SK-N-SH (cell line): ENCODE data around the gene ARPC2.

Experiments
- CTCF ChIP-seq: fragments of 200-600 bp; sonication (generic); IDR thresholded peaks from 2 replicates; pipeline ENCODE4 v1.6.1; 2017; ENCODE audit warnings: antibody characterized with exemption, mild to moderate bottlenecking, moderate library complexity
- EP300 ChIP-seq, 2 experiments: IDR thresholded peaks; 2 replicates each; pipeline versions ENCODE4 v1.4.0 to v1.6.1; 2012; ENCODE audit warnings: borderline replicate concordance in 1 of 2, low read depth in 1 of 2, low read length in 1 of 2
- EZH2phosphoT487 ChIP-seq: fragments of 200-600 bp; sonication (generic); IDR thresholded peaks from 2 replicates; pipeline ENCODE4 v1.6.1; 2017; ENCODE audit warnings: low read depth, mixed run types, mild to moderate bottlenecking, antibody characterized with exemption, moderate library complexity, borderline replicate concordance
- FOSL2 ChIP-seq: IDR thresholded peaks from 2 replicates; pipeline ENCODE4 v1.4.0; 2012; ENCODE audit warnings: low read depth, mild to moderate bottlenecking, moderate library complexity, borderline replicate concordance
- POLR2AphosphoS5 ChIP-seq: IDR thresholded peaks from 2 replicates; pipeline ENCODE4 v1.6.1; 2012; ENCODE audit warnings: low read depth, low read length
- RAD21 ChIP-seq: IDR thresholded peaks from 2 replicates; pipeline ENCODE4 v1.6.1; 2012; ENCODE audit warnings: mild to moderate bottlenecking, low read length
- RXRA ChIP-seq: IDR thresholded peaks from 2 replicates; pipeline ENCODE4 v1.4.0; 2012; ENCODE audit warnings: low read depth, mild to moderate bottlenecking, borderline replicate concordance
- SIN3A ChIP-seq: IDR thresholded peaks from 2 replicates; pipeline ENCODE4 v1.6.1; 2012; ENCODE audit warnings: low read depth, mild to moderate bottlenecking, low read length, moderate library complexity, borderline replicate concordance
- TAF1 ChIP-seq: IDR thresholded peaks from 2 replicates; pipeline ENCODE4 v1.6.1; 2012; ENCODE audit warnings: low read depth, mild to moderate bottlenecking, low read length, moderate library complexity, borderline replicate concordance
- TF ChIP-seq, protein P1 (sequence below): fragments of 150-350 bp; IDR thresholded peaks from 2 replicates; pipeline ENCODE4 v1.6.1; 2017; ENCODE audit warnings: antibody characterized with exemption, low read length, low read depth, borderline replicate concordance
- TF ChIP-seq, protein P2 (sequence below): IDR thresholded peaks from 2 replicates; pipeline ENCODE4 v1.4.0; 2012; ENCODE audit warnings: low read depth, borderline replicate concordance

DNA sequence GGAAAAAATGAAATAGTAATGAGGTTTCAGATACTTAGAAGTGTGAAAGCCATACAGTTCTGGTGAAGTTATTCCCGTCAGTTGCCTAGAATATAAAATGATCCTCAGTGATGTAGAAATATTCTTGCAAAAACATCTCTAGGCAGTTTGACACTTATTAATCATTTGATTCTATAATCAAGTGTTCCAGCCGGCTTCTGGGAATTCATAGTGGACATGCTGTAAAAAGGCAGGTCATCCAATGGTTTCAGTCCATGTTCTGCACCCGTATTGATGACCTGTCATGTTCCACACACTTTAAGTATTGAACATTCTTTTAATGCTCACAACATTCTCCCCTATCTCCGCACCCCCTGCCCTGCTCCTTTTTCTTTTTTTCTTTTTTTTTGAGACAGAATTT lies 19.8 kb downstream of the ARPC2 start:
- TF ChIP-seq POLR2AphosphoS5, result no peak
- no peak for TF ChIP-seq CTCF
- no peak for TF ChIP-seq EP300 (IDR thresholded peaks at IDR 0.05; ENCODE audit: borderline replicate concordance in 1 of 2, low read depth in 1 of 2, low read length in 1 of 2)
- TF ChIP-seq SIN3A, result no peak
- TF ChIP-seq RXRA, result no peak
- TF ChIP-seq EZH2phosphoT487, result no peak
- TF ChIP-seq, protein P1, sequence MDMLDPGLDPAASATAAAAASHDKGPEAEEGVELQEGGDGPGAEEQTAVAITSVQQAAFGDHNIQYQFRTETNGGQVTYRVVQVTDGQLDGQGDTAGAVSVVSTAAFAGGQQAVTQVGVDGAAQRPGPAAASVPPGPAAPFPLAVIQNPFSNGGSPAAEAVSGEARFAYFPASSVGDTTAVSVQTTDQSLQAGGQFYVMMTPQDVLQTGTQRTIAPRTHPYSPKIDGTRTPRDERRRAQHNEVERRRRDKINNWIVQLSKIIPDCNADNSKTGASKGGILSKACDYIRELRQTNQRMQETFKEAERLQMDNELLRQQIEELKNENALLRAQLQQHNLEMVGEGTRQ, result no peak
- TF ChIP-seq, protein P2, sequence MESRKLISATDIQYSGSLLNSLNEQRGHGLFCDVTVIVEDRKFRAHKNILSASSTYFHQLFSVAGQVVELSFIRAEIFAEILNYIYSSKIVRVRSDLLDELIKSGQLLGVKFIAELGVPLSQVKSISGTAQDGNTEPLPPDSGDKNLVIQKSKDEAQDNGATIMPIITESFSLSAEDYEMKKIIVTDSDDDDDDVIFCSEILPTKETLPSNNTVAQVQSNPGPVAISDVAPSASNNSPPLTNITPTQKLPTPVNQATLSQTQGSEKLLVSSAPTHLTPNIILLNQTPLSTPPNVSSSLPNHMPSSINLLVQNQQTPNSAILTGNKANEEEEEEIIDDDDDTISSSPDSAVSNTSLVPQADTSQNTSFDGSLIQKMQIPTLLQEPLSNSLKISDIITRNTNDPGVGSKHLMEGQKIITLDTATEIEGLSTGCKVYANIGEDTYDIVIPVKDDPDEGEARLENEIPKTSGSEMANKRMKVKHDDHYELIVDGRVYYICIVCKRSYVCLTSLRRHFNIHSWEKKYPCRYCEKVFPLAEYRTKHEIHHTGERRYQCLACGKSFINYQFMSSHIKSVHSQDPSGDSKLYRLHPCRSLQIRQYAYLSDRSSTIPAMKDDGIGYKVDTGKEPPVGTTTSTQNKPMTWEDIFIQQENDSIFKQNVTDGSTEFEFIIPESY, result no peak
- no peak for TF ChIP-seq RAD21
- TF ChIP-seq TAF1, result no peak
- TF ChIP-seq FOSL2, result no peak
